Upper lobe of left lung (tissue), 4 donors: ENCODE results near the gene EHMT1.

Source experiments
- EP300 ChIP-seq, 4 donors: sonication (generic); formaldehyde crosslinking; IDR thresholded peaks; one replicate each; pipeline ENCODE4 v1.5.1; 2017; ENCODE audit warnings: antibody characterized with exemption in 4 of 4, control low read depth in 2 of 4
- POLR2A ChIP-seq, 4 donors: fragments of 450-650 bp; IDR thresholded peaks; one replicate each; pipeline ENCODE4 v1.5.1; 2016 to 2017; ENCODE audit warnings: antibody characterized with exemption in 4 of 4, mild to moderate bottlenecking in 2 of 4
- POLR2AphosphoS5 ChIP-seq, 2 donors: sonication (generic); formaldehyde crosslinking; IDR thresholded peaks; one replicate each; pipeline ENCODE4 v1.5.1; 2017; ENCODE audit warnings: antibody characterized with exemption in 2 of 2
- TF ChIP-seq, protein P1 (sequence below), 6 experiments: fragments of 450-650 bp in 4 of 6; fragments of 200-600 bp in 2 of 6; sonication (generic) in 2 of 6; IDR thresholded peaks; one replicate each; pipeline ENCODE4 v1.5.1; 2016 to 2019; ENCODE audit warnings: antibody characterized with exemption in 6 of 6

DNA sequence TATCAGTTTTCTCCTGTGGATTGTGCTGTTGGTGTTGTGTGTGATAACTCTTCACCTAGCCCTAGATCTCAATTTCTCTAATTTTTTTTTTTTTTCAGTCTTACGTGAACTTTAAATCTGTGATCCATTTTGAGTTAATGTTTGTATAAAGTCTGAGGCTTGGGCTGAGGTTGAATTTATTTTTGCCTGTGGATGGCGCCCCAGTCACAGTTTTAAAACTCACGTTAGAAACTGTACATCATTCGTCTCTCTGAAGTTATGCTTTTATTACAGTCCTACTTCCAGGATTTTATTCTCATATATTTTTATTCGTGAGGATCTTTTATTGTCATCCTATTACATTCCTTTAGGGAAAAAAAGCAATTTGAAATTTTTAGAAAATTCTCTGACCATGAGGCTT is 103.1 kb downstream of the EHMT1 start:
- TF ChIP-seq, protein P1, sequence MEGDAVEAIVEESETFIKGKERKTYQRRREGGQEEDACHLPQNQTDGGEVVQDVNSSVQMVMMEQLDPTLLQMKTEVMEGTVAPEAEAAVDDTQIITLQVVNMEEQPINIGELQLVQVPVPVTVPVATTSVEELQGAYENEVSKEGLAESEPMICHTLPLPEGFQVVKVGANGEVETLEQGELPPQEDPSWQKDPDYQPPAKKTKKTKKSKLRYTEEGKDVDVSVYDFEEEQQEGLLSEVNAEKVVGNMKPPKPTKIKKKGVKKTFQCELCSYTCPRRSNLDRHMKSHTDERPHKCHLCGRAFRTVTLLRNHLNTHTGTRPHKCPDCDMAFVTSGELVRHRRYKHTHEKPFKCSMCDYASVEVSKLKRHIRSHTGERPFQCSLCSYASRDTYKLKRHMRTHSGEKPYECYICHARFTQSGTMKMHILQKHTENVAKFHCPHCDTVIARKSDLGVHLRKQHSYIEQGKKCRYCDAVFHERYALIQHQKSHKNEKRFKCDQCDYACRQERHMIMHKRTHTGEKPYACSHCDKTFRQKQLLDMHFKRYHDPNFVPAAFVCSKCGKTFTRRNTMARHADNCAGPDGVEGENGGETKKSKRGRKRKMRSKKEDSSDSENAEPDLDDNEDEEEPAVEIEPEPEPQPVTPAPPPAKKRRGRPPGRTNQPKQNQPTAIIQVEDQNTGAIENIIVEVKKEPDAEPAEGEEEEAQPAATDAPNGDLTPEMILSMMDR (IDR thresholded peaks at IDR 0.05) = no peak
- TF ChIP-seq POLR2AphosphoS5 (IDR thresholded peaks at IDR 0.05) (no peak), POLR2A (IDR thresholded peaks at IDR 0.05) (no peak), EP300 (IDR thresholded peaks at IDR 0.05) (no peak)
